H1 (cell line): ENCODE data around the gene RCE1. TPM values are rescaled to one million over a fixed set of nuclear protein-coding genes. Genes with fewer than 3 reads are reported as not detected.

Source experiments
- CEBPB ChIP-seq: IDR thresholded peaks from 2 replicates; pipeline ENCODE4 v1.6.1; 2012; ENCODE audit warnings: low read depth, low read length
- CHD1 ChIP-seq: IDR thresholded peaks from 2 replicates; pipeline ENCODE4 v1.6.1; 2012; ENCODE audit warnings: low read depth, low read length, improper control_type of control experiment
- CREB1 ChIP-seq: IDR thresholded peaks from 2 replicates; pipeline ENCODE4 v1.6.1; 2012; ENCODE audit warnings: inconsistent platforms
- GTF2F1 ChIP-seq: IDR thresholded peaks from 2 replicates; pipeline ENCODE4 v1.6.1; 2012; ENCODE audit warnings: low read depth, low read length, improper control_type of control experiment, borderline replicate concordance
- JUN ChIP-seq: IDR thresholded peaks from 2 replicates; pipeline ENCODE4 v1.6.1; 2011; ENCODE audit warnings: low read depth, mild to moderate bottlenecking, improper control_type of control experiment, low read length
- MAFK ChIP-seq: IDR thresholded peaks from 2 replicates; pipeline ENCODE4 v1.6.1; 2012; ENCODE audit warnings: low read depth, mild to moderate bottlenecking, improper control_type of control experiment, low read length
- RBBP5 ChIP-seq: IDR thresholded peaks from 2 replicates; pipeline ENCODE4 v1.7.1; 2012; ENCODE audit warnings: low read depth, mild to moderate bottlenecking, inconsistent platforms, low read length, moderate library complexity, borderline replicate concordance
- TBP ChIP-seq: IDR thresholded peaks from 2 replicates; pipeline ENCODE4 v1.6.1; 2011; ENCODE audit warnings: low read depth, low read length, improper control_type of control experiment
- YY1 ChIP-seq: IDR thresholded peaks from 2 replicates; pipeline ENCODE4 v1.6.1; 2011; ENCODE audit warnings: low read depth, mild to moderate bottlenecking, low read length
- polyA plus RNA-seq, 7 experiments: library from polyadenylated mRNA; depleted of rRNA in 3 of 7; stranded (reverse) in 5 of 7; unstranded in 2 of 7; fragments of >200 nt in 5 of 7; fragments of 200-250 nt in 2 of 7; gene quantifications; 1 replicate in 5 of 7; 2 replicates in 1 of 7; 4 replicates in 1 of 7; pipeline versions ENCODE4 v1.2.1 to v1.2.3, GENCODE V29; 2011 to 2013; ENCODE audit warnings: missing spikeins in 2 of 7, mixed read lengths in 2 of 7
- total RNA-seq: library from RNA; stranded (reverse); fragmentation: NEBNext Ultra II Directional; extraction: Animal tissue kit (Norgen Biotek cat#: 25700); gene quantifications from 2 replicates; pipeline ENCODE4 v1.2.1, GENCODE V29; 2021
- TF ChIP-seq, protein P1 (sequence below): IDR thresholded peaks from 2 replicates; pipeline ENCODE4 v1.6.1; 2012; ENCODE audit warnings: inconsistent platforms

Gene RCE1
- total and polyA plus RNA-seq, 2 of the 8 experiments (the other 6 are each of a cell fraction or from before 2014, with no cell fraction given), result 35.8 to 84.8 TPM

DNA sequence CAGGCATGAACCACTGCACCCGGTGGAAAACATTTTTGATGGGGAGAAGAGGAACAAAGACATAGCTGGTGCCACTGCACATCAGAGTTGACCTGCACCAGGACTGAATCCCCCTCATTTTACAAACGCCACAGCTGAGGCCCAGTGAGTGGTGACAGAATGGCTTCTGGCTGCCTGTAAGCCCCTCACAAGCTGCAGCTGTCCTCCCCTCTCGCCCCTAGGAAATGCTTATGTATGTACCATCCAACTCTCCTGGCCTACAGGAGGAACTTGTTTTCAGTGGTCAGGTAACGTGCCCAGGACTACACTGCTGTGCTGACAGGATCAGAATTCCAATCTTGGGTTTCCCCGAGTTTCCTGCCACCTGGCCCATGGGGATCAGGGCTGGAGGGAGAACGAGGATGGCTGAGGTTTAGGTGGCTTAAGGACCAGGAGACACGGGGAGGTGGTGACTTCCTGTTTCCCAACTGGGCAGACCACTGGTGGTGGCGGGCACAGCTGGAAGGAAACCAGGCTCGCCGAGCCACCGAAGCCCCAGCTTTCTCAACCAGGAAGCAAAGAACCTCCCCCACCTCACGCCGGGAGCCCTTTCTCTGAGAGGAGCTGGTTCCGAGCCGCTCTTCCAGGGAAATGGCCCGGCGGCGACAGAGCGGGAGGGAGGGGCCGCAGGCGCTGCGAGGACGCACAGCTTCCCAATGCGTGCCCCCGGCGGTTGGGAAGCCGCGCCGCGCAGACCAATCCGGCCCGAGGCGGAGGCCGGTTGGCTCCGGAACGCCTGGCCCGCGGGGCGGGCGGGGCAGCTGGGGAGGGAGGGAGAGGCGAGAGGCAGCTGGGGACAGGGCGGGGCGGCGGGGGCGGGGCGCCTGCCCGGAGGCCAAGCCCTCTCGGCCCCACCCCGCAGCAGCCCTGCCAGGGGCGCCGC is 12.6 kb downstream of the RCE1 start (continued):
- TF ChIP-seq, protein P1, sequence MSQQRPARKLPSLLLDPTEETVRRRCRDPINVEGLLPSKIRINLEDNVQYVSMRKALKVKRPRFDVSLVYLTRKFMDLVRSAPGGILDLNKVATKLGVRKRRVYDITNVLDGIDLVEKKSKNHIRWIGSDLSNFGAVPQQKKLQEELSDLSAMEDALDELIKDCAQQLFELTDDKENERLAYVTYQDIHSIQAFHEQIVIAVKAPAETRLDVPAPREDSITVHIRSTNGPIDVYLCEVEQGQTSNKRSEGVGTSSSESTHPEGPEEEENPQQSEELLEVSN, result 0 out of 2 replicates have a peak, but pooled peaks have one; percentile 52
- TF ChIP-seq CREB1 (0 out of 2 replicates have a peak, but pooled peaks have one; percentile 20), GTF2F1 (no peak), CEBPB (no peak), RBBP5 (no peak; the same call in 1 of the 2 replicates), YY1 (no peak), MAFK (no peak), JUN (no peak), CHD1 (no peak), TBP (no peak; the same call in 1 of the 2 replicates)
